ENCODE measurements around the gene LVRN. TPM values are rescaled to one million over a fixed set of nuclear protein-coding genes. Genes with fewer than 3 reads are reported as not detected.

The LVRN gene
- polyA plus RNA-seq, 4 donors, result 0.15 to 1.4 TPM; not detected in 2

DNA sequence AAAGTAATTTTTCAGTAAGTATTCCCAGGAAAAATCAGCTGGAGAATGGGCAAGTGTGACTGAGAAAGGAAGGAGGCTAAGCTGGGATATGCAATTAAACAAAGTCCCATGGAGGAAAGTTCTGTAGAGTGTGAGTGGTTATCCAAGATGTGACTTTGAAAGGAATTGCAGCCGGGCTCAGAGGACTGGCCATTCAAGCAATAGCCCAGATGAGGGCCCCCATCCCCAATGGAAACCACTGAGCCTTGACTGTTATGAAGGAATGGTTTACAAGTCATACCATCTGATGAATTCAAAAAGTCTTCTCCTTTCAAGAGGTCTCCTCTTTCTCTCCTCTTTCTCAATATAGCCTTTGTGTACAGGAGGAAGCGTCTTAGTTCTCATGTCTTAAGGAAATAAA lies 6.5 kb downstream of the LVRN start:
- WGBS, 3 donors, result 70 to 83% (median 82%) methylated on average over 2 of the region's 2 CpGs
- FAIRE-seq, result no peak
- no peak for DNase-seq
- H3K4me3 ChIP-seq (ENCODE audit: low read depth in 1 of 3, low read length in 3 of 3), result no peak overlapping the region
- no peaks in the 10 kb centered on the region for H3K4me1 ChIP-seq (ENCODE audit: control insufficient read depth in 3 of 3, insufficient read depth in 2 of 3, low read depth in 1 of 3, low read length in 2 of 3)
- no peaks in the 10 kb centered on the region for H3K9me3 ChIP-seq (ENCODE audit: control insufficient read depth in 2 of 2, insufficient read depth in 1 of 2, low read depth in 1 of 2, low read length in 1 of 2)
- no peaks in the 10 kb centered on the region for H3K36me3 ChIP-seq (ENCODE audit: control insufficient read depth in 3 of 3, insufficient read depth in 2 of 3, low read depth in 1 of 3, low read length in 3 of 3)
- no peak overlapping the region for H3K27ac ChIP-seq (ENCODE audit: low read depth in 1 of 3, low read length in 2 of 3)
- H3K27me3 ChIP-seq (ENCODE audit: control insufficient read depth in 3 of 3, insufficient read depth in 3 of 3, low read length in 3 of 3), result peaks cover 0 to 22% (median 6%) of the 10 kb centered on the region in 3 donors

DNA sequence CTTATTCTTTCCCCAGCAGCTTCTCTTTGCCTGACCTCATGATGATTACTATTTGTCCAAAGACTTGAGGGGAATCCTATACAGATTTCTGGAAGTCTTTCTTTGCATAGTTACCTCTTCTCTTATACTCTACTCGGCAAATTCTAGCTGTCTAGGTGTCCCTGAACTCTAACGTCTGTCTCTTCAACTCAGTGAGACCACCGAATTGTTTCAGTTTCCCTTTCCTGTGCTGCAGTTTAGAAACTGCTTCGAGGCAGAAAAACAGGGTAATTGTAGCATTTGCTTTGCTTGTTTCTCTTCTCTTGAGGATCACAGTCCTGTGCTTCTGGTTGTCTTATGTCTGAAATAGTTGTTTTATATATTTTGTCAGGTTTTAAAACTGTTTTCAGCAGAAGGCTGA lies 14.8 kb downstream of the LVRN start:
- Histone ChIP-seq H3K36me3 (ENCODE audit: control insufficient read depth in 3 of 3, insufficient read depth in 2 of 3, low read depth in 1 of 3, low read length in 3 of 3) (no peaks in the 10 kb centered on the region), H3K9me3 (ENCODE audit: control insufficient read depth in 2 of 2, insufficient read depth in 1 of 2, low read depth in 1 of 2, low read length in 1 of 2) (no peaks in the 10 kb centered on the region), H3K4me1 (ENCODE audit: control insufficient read depth in 3 of 3, insufficient read depth in 2 of 3, low read depth in 1 of 3, low read length in 2 of 3) (no peaks in the 10 kb centered on the region), H3K27ac (ENCODE audit: low read depth in 1 of 3, low read length in 2 of 3) (no peak overlapping the region), H3K27me3 (ENCODE audit: control insufficient read depth in 3 of 3, insufficient read depth in 3 of 3, low read length in 3 of 3) (peaks cover 0 to 5% (median 0%) of the 10 kb centered on the region in 3 donors), H3K4me3 (ENCODE audit: low read depth in 1 of 3, low read length in 3 of 3) (no peak overlapping the region)
- DNase-seq (no peak), FAIRE-seq (no peak)
- WGBS, 3 donors, result 49 to 64% (median 54%) methylated on average over 4 of the region's 4 CpGs

DNA sequence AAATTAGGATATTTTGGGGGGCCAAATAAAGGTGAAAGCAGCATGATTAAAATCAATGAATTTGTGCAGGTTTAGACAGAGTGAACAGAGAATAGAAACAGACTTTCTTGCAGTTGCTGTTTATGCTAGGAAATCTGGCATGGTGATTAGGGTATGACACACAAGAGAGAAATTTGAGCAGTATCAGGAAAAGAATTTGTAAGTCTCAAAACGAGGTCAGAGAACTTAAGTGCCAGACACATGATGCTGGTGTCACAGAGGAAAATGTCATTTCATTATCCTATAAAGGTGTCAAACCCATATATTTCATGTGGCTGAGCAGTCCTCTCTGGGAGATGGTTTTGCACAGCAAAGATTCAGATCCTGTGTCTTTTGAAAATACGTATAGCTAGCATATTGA lies 15.7 kb downstream of the LVRN start:
- no peak for FAIRE-seq
- peaks cover 0 to 5% (median 0%) of the 10 kb centered on the region in 3 donors for H3K27me3 ChIP-seq (ENCODE audit: control insufficient read depth in 3 of 3, insufficient read depth in 3 of 3, low read length in 3 of 3)
- WGBS, 3 donors, result 44 to 46% (median 46%) methylated on average over 2 of the region's 2 CpGs
- H3K4me3 ChIP-seq (ENCODE audit: low read depth in 1 of 3, low read length in 3 of 3), result no peak overlapping the region
- no peaks in the 10 kb centered on the region for H3K36me3 ChIP-seq (ENCODE audit: control insufficient read depth in 3 of 3, insufficient read depth in 2 of 3, low read depth in 1 of 3, low read length in 3 of 3)
- no peak for DNase-seq
- H3K9me3 ChIP-seq (ENCODE audit: control insufficient read depth in 2 of 2, insufficient read depth in 1 of 2, low read depth in 1 of 2, low read length in 1 of 2), result no peaks in the 10 kb centered on the region
- H3K27ac ChIP-seq (ENCODE audit: low read depth in 1 of 3, low read length in 2 of 3), result no peak overlapping the region
- no peaks in the 10 kb centered on the region for H3K4me1 ChIP-seq (ENCODE audit: control insufficient read depth in 3 of 3, insufficient read depth in 2 of 3, low read depth in 1 of 3, low read length in 2 of 3)

DNA sequence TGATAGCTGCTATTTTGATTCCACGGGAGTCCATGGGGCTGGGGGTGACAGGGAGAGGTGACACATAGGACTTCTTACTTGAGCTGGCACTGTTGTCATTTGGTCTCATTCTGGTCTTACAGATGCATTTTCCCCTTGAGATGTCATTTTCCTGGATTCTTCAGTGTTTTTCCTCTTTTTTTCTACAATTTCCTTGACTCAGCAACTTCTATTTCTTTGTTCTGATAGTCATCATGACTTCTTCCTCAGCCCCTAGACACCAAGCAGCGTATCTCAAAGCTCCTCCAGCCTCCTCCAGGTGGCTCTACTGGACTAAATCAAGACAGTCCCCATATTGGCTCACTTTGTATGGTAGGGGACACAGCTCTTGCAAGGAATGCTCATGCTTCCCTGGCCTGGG lies 16.5 kb downstream of the LVRN start:
- no peak for DNase-seq
- H3K36me3 ChIP-seq (ENCODE audit: control insufficient read depth in 3 of 3, insufficient read depth in 2 of 3, low read depth in 1 of 3, low read length in 3 of 3), result no peaks in the 10 kb centered on the region
- FAIRE-seq, result no peak
- peak overlapping the region in 1 of 3 donors; percentile 16 for H3K27ac ChIP-seq (ENCODE audit: low read depth in 1 of 3, low read length in 2 of 3)
- H3K4me3 ChIP-seq (ENCODE audit: low read depth in 1 of 3, low read length in 3 of 3), result no peak overlapping the region
- H3K27me3 ChIP-seq (ENCODE audit: control insufficient read depth in 3 of 3, insufficient read depth in 3 of 3, low read length in 3 of 3), result peaks cover 0 to 5% (median 0%) of the 10 kb centered on the region in 3 donors
- no peaks in the 10 kb centered on the region for H3K9me3 ChIP-seq (ENCODE audit: control insufficient read depth in 2 of 2, insufficient read depth in 1 of 2, low read depth in 1 of 2, low read length in 1 of 2)
- 63 to 86% (median 64%) methylated on average over 2 of the region's 2 CpGs for WGBS, 3 donors
- no peaks in the 10 kb centered on the region for H3K4me1 ChIP-seq (ENCODE audit: control insufficient read depth in 3 of 3, insufficient read depth in 2 of 3, low read depth in 1 of 3, low read length in 2 of 3)

DNA sequence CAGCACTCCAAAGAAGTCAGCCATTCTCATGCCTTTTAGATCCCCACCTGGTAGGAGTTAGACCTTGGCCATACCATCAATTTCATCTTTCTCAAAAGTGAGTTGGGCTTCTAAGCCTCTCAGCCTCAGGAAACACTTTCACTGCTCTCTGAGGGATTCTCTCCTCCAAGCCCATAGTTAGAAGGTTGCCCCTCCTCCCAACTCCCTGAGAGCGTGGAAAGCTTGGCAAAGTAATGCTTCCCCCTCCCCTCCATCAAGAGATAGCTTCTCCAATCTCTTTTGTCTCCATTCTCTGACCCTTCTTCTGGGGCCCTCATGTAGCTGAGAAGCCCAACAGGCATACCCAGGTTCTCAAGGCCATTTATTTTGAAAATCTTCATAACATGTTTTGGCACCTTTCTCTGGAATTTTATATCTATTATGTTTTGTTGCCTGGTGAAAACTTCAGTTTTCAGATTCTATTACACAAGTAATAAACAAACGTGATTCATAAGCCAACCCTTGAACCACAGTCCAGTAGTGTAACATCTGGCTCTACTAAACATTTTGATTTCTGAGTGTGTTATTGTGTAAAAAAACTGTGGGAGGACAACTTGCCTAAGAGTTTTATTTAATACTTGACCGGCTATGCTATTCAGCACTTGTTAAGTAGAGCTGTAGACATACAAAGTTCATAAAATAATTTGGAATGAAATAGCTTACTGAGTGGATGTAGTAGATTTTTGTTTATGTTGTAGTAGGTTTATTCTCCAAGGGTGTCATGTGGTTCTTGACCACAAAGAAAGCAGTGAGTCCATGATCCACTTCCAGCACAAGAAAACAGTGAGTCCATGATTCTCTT lies 17.1 kb downstream of the LVRN start:
- 42 to 58% (median 49%) methylated on average over 3 of the region's 3 CpGs for WGBS, 3 donors
- Histone ChIP-seq H3K27me3 (ENCODE audit: control insufficient read depth in 3 of 3, insufficient read depth in 3 of 3, low read length in 3 of 3) (peaks cover 0 to 5% (median 0%) of the 10 kb centered on the region in 3 donors), H3K4me3 (ENCODE audit: low read depth in 1 of 3, low read length in 3 of 3) (no peak overlapping the region), H3K9me3 (ENCODE audit: control insufficient read depth in 2 of 2, insufficient read depth in 1 of 2, low read depth in 1 of 2, low read length in 1 of 2) (no peaks in the 10 kb centered on the region), H3K4me1 (ENCODE audit: control insufficient read depth in 3 of 3, insufficient read depth in 2 of 3, low read depth in 1 of 3, low read length in 2 of 3) (no peaks in the 10 kb centered on the region), H3K36me3 (ENCODE audit: control insufficient read depth in 3 of 3, insufficient read depth in 2 of 3, low read depth in 1 of 3, low read length in 3 of 3) (no peaks in the 10 kb centered on the region), H3K27ac (ENCODE audit: low read depth in 1 of 3, low read length in 2 of 3) (peak overlapping the region in 1 of 3 donors; percentile 16)
- FAIRE-seq (no peak), DNase-seq (no peak)

DNA sequence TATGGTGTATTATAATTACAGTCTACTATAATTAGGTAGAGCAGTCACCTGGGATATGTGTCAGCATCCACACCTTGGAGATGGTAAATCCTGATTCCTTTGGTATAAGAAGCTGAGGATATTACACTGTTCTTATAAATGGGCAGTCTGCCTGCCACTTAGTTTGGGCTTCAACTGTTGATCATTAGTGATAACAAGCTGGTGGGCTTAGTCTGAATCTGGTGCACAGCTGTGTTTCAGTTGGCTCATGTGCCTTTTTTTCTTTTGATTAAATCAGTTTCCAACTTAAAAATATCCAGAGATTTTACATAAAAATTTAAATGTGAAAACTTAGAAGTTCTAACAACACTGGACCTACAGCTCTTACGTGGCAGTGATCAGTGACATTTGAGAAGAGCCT lies 21.2 kb downstream of the LVRN start:
- WGBS, 3 donors, result 65 to 81% (median 79%) methylated on average over 1 of the region's 1 CpG
- Histone ChIP-seq H3K36me3 (ENCODE audit: control insufficient read depth in 3 of 3, insufficient read depth in 2 of 3, low read depth in 1 of 3, low read length in 3 of 3) (no peaks in the 10 kb centered on the region), H3K4me1 (ENCODE audit: control insufficient read depth in 3 of 3, insufficient read depth in 2 of 3, low read depth in 1 of 3, low read length in 2 of 3) (no peaks in the 10 kb centered on the region), H3K27me3 (ENCODE audit: control insufficient read depth in 3 of 3, insufficient read depth in 3 of 3, low read length in 3 of 3) (peaks cover 0 to 5% (median 0%) of the 10 kb centered on the region in 3 donors), H3K9me3 (ENCODE audit: control insufficient read depth in 2 of 2, insufficient read depth in 1 of 2, low read depth in 1 of 2, low read length in 1 of 2) (no peaks in the 10 kb centered on the region), H3K27ac (ENCODE audit: low read depth in 1 of 3, low read length in 2 of 3) (no peak overlapping the region), H3K4me3 (ENCODE audit: low read depth in 1 of 3, low read length in 3 of 3) (no peak overlapping the region)
- FAIRE-seq, result no peak
- no peak for DNase-seq

DNA sequence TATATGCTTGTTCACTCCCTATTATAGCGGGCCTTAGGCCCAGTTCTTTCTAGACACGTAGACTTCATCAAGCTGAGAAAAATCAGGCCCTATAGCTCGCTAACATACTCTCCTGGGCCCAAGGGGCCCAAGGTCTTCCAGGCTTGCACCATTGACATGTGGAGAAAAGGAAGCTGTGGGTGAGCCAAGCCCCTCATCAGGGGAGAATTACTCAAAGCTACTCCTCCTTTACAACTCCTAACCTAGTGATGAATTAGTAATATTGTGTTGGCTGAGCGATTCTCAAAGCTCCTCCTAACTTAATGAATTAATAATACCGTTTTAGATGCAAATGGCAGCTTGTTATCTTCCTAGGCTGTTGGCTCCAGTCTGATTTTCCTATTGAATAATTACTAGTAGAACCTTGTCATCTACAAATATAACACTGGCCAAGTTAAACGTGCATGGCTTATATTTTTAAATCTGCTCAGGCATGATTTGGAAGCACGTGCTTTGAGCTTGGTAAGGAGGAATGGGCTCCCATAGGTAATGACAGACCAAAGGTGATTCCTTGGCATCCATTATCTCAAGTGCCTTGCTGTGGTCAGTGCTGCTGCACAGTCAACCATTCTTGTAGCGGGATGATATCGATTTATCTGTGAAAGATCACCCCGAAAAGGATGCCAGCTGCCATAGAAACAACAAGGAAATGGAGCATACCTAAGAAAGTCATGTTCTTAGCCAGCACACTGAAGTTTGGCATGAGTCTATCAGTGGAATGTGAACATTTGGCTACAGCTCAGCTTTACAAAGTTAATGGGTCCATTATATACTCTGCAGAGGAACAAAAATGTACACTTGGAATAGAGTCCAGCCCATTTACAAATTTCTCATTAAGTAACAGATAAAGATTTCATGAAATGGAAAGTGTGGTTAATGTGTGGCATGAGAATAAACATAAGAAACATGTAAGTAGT lies 23.8 kb downstream of the LVRN start:
- H3K27me3 ChIP-seq (ENCODE audit: control insufficient read depth in 3 of 3, insufficient read depth in 3 of 3, low read length in 3 of 3), result no peaks in the 10 kb centered on the region
- WGBS, 3 donors, result 76 to 82% (median 76%) methylated on average over 10 of the region's 10 CpGs

DNA sequence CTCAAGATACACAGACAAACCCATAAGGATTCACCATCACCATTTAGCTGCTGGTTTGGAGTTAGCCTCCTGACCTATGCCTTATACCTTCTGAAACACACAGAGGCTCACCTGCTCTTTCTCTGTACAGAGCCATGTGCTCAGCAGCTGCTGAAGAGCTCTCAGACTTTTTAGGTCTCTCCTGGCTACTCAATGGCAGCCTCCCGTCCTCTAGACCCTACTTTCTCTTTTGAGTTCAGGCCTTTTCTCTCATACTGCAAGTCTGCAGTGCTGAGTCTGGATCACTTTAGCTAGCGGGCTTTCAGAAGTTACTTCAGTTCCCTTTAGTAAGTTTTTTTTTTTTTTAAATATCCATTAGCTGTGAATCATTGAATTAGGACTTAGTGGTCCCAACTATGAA lies 25.7 kb downstream of the LVRN start:
- H3K4me3 ChIP-seq (ENCODE audit: low read depth in 1 of 3, low read length in 3 of 3), result no peak overlapping the region
- no peak for DNase-seq
- 72 to 89% (median 80%) methylated on average over 2 of the region's 2 CpGs for WGBS, 3 donors

More for the DNA sequence above, 23.8 kb downstream of the LVRN start:
- Histone ChIP-seq H3K4me1 (ENCODE audit: control insufficient read depth in 3 of 3, insufficient read depth in 2 of 3, low read depth in 1 of 3, low read length in 2 of 3) (no peaks in the 10 kb centered on the region), H3K4me3 (ENCODE audit: low read depth in 1 of 3, low read length in 3 of 3) (no peak overlapping the region), H3K27ac (ENCODE audit: low read depth in 1 of 3, low read length in 2 of 3) (no peak overlapping the region), H3K9me3 (ENCODE audit: control insufficient read depth in 2 of 2, insufficient read depth in 1 of 2, low read depth in 1 of 2, low read length in 1 of 2) (no peaks in the 10 kb centered on the region), H3K36me3 (ENCODE audit: control insufficient read depth in 3 of 3, insufficient read depth in 2 of 3, low read depth in 1 of 3, low read length in 3 of 3) (no peaks in the 10 kb centered on the region)
- no peak for DNase-seq
- FAIRE-seq, result no peak

More for the DNA sequence above, 25.7 kb downstream of the LVRN start:
- H3K27ac ChIP-seq (ENCODE audit: low read depth in 1 of 3, low read length in 2 of 3), result no peak overlapping the region
- no peaks in the 10 kb centered on the region for H3K36me3 ChIP-seq (ENCODE audit: control insufficient read depth in 3 of 3, insufficient read depth in 2 of 3, low read depth in 1 of 3, low read length in 3 of 3)
- no peaks in the 10 kb centered on the region for H3K4me1 ChIP-seq (ENCODE audit: control insufficient read depth in 3 of 3, insufficient read depth in 2 of 3, low read depth in 1 of 3, low read length in 2 of 3)
- H3K9me3 ChIP-seq (ENCODE audit: control insufficient read depth in 2 of 2, insufficient read depth in 1 of 2, low read depth in 1 of 2, low read length in 1 of 2), result no peaks in the 10 kb centered on the region
- no peak for FAIRE-seq
- H3K27me3 ChIP-seq (ENCODE audit: control insufficient read depth in 3 of 3, insufficient read depth in 3 of 3, low read length in 3 of 3), result no peaks in the 10 kb centered on the region

Data from small intestine (tissue), 7 donors.